ENCODE results near the gene INPP5B. TPM values are rescaled to one million over a fixed set of nuclear protein-coding genes. Genes with fewer than 3 reads are reported as not detected.

INPP5B gene
- total RNA-seq, 1 experiment from 2014 or later = 12.1 TPM

DNA sequence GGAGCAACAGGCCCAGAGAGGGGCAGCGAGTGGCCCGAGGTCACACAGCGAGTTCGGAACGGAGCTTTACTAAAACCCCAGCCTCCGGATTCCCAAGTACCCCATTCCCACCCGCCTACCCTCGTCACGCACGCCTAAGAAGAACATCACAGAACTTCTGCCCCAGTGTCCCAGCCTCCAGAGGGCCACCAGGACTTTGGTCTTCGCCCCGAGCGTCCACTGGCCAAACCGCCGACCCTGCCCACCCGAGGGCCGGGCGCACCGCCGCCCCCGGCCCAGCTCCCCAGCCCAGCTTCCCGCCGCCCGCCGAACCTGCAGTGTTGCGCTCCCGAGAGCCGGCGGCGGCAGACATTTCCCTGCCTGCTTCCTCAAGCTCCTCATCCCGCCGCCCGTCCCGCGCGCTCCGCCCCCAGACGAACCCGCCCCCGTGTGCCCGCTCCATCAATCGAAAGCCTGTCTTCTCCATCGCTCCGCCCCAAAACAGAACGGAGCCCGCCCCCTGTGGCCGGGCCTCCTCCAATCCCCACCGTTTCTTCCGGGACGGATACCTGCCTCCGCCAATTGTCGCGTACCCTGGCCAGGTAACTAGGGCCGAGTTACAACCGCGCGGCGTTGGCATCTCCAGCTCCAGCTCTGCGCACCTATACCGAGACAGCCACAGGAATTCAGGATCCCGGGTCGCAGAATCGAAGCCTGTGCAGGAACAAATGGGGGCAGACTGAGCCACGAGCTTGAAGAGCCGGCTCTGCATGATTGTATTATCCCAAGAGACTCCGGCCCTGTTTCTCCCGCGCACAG lies 15.3 kb downstream of the INPP5B start:
- H3K9me3 ChIP-seq (ENCODE audit: low read length) = no peaks in the 10 kb centered on the region
- peak overlapping the region; percentile 84 for H3K4me3 ChIP-seq (ENCODE audit: low read length)
- peak overlapping the region; percentile 55; the same call in 1 of the 2 replicates for H3K27ac ChIP-seq (ENCODE audit: low read length)
- H3K4me1 ChIP-seq (ENCODE audit: insufficient read depth, low read length) = peaks cover 21% of the 10 kb centered on the region
- peak overlapping the region; percentile 74 for H3K9ac ChIP-seq (ENCODE audit: low read length)
- H3K4me2 ChIP-seq (ENCODE audit: low read length) = peak overlapping the region; percentile 98
- H3K79me2 ChIP-seq (ENCODE audit: low read length) = peaks cover 34% of the 10 kb centered on the region
- intact Hi-C loops (cut with micrococcal nuclease) = no loop called here
- ChIA-PET POLR2A (ENCODE audit: unreplicated experiment) (interaction anchor here (0.8 kb wide), 1 partner anchor 114 kb away, joined by 3 read pairs; no protein-coding TSS in a partner anchor), CTCF (no interaction called here)
- TF ChIP-seq EZH2phosphoT487 (IDR thresholded peaks at IDR 0.05; ENCODE audit: borderline replicate concordance, low read length) = no peak
- no peak for TF ChIP-seq EZH2 (IDR thresholded peaks at IDR 0.05; ENCODE audit: low read length, unreplicated experiment)
- TF ChIP-seq CTCF (conservative IDR thresholded peaks at IDR 0.05; ENCODE audit: low read depth, low read length) = no peak
- H3K27me3 ChIP-seq (ENCODE audit: low read length) = no peaks in the 10 kb centered on the region
- H2AFZ ChIP-seq (ENCODE audit: low read length) = peak overlapping the region; percentile 95
- no peaks in the 10 kb centered on the region for H3F3A ChIP-seq (ENCODE audit: low read length, unreplicated experiment)
- DNase-seq (peak; percentile 99), ATAC-seq (peak; percentile 94)
- no peaks in the 10 kb centered on the region for H3K9me2 ChIP-seq (replicated peaks; ENCODE audit: low read length)
- no peaks in the 10 kb centered on the region for H4K20me1 ChIP-seq (ENCODE audit: low read length)
- no peaks in the 10 kb centered on the region for H3K36me3 ChIP-seq (ENCODE audit: low read depth, low read length)
- BruUV-seq (replicated peaks) = no TSS peak

GRCh38 chr1:37931102-37931360 lies 15.8 kb downstream of the INPP5B start:
- no peaks in the 10 kb centered on the region for H3K9me3 ChIP-seq (ENCODE audit: low read length)
- intact Hi-C loops (cut with micrococcal nuclease) = no loop called here
- TF ChIP-seq EZH2phosphoT487 (IDR thresholded peaks at IDR 0.05; ENCODE audit: borderline replicate concordance, low read length) (no peak), EZH2 (IDR thresholded peaks at IDR 0.05; ENCODE audit: low read length, unreplicated experiment) (no peak), CTCF (conservative IDR thresholded peaks at IDR 0.05; ENCODE audit: low read depth, low read length) (no peak)
- peak overlapping the region; percentile 94 for H3K4me2 ChIP-seq (ENCODE audit: low read length)
- peak; percentile 9 for ATAC-seq
- peak overlapping the region; percentile 82 for H2AFZ ChIP-seq (ENCODE audit: low read length)
- H3K4me3 ChIP-seq (ENCODE audit: low read length) = peak overlapping the region; percentile 84
- H3K27me3 ChIP-seq (ENCODE audit: low read length) = no peaks in the 10 kb centered on the region
- H3K79me2 ChIP-seq (ENCODE audit: low read length) = peaks cover 34% of the 10 kb centered on the region
- H3K36me3 ChIP-seq (ENCODE audit: low read depth, low read length) = no peaks in the 10 kb centered on the region
- H4K20me1 ChIP-seq (ENCODE audit: low read length) = no peaks in the 10 kb centered on the region
- peaks cover 21% of the 10 kb centered on the region for H3K4me1 ChIP-seq (ENCODE audit: insufficient read depth, low read length)
- H3K27ac ChIP-seq (ENCODE audit: low read length) = no peak overlapping the region
- H3K9me2 ChIP-seq (replicated peaks; ENCODE audit: low read length) = no peaks in the 10 kb centered on the region
- ChIA-PET POLR2A (ENCODE audit: unreplicated experiment) (interaction anchor here (0.8 kb wide), 1 partner anchor 114 kb away, joined by 3 read pairs; no protein-coding TSS in a partner anchor), CTCF (no interaction called here)
- BruUV-seq (replicated peaks) = TSS peak; percentile 64
- H3K9ac ChIP-seq (ENCODE audit: low read length) = peak overlapping the region; percentile 74
- H3F3A ChIP-seq (ENCODE audit: low read length, unreplicated experiment) = no peaks in the 10 kb centered on the region
- DNase-seq = no peak

Measured in PC-3 (cell line).